Ishikawa (cell line): ENCODE data around the gene ZNF3.

Experiments used
- CEBPB ChIP-seq: IDR thresholded peaks from 2 replicates; pipeline ENCODE4 v1.6.1; 2012
- CREB1 ChIP-seq: IDR thresholded peaks from 2 replicates; pipeline ENCODE4 v1.6.1; 2012; ENCODE audit warnings: low read depth
- EGR1 ChIP-seq: IDR thresholded peaks from 2 replicates; pipeline ENCODE4 v1.6.1; 2012
- EP300 ChIP-seq: IDR thresholded peaks from 2 replicates; pipeline ENCODE4 v1.6.1; 2012; ENCODE audit warnings: borderline replicate concordance
- FOXM1 ChIP-seq: IDR thresholded peaks from 2 replicates; pipeline ENCODE4 v1.6.1; 2012; ENCODE audit warnings: low read depth, borderline replicate concordance
- MAX ChIP-seq: IDR thresholded peaks from 2 replicates; pipeline ENCODE4 v1.6.1; 2012
- NFIC ChIP-seq: IDR thresholded peaks from 2 replicates; pipeline ENCODE4 v1.6.1; 2012
- RAD21 ChIP-seq: IDR thresholded peaks from 2 replicates; pipeline ENCODE4 v1.6.1; 2012; ENCODE audit warnings: low read depth
- REST ChIP-seq: IDR thresholded peaks from 2 replicates; pipeline ENCODE4 v1.6.1; 2012; ENCODE audit warnings: low read depth, mild to moderate bottlenecking
- TAF1 ChIP-seq: IDR thresholded peaks from 2 replicates; pipeline ENCODE4 v1.6.1; 2012; ENCODE audit warnings: low read depth, mild to moderate bottlenecking
- TCF12 ChIP-seq: IDR thresholded peaks from 2 replicates; pipeline ENCODE4 v1.6.1; 2012; ENCODE audit warnings: low read depth
- TEAD4 ChIP-seq: IDR thresholded peaks from 2 replicates; pipeline ENCODE4 v1.6.1; 2012
- USF1 ChIP-seq: IDR thresholded peaks from 2 replicates; pipeline ENCODE4 v1.6.1; 2012
- YY1 ChIP-seq: IDR thresholded peaks from 2 replicates; pipeline ENCODE4 v1.6.1; 2012; ENCODE audit warnings: low read depth
- ZBTB7A ChIP-seq: IDR thresholded peaks from 2 replicates; pipeline ENCODE4 v1.6.1; 2012; ENCODE audit warnings: low read depth

Gene ZNF3

GRCh38 chr7:100081535-100082102, at the start of gene ZNF3:
Gene ZNF3, minus strand, starts transcription at chr7:100081723. Its CDS starts 4,366 bp downstream, at chr7:100077357.
- TF ChIP-seq FOXM1: no peak
- no peak for TF ChIP-seq TEAD4
- TF ChIP-seq CREB1: peak; percentile 56; the same call in 1 of the 2 replicates
- TF ChIP-seq TCF12: no peak; the same call in 1 of the 2 replicates
- TF ChIP-seq USF1: peak; percentile 35
- TF ChIP-seq MAX: peak; percentile 98
- no peak for TF ChIP-seq REST
- TF ChIP-seq EP300: peak; percentile 27; the same call in 1 of the 2 replicates
- peak; percentile 74 for TF ChIP-seq RAD21
- TF ChIP-seq NFIC: no peak
- TF ChIP-seq CEBPB: no peak
- 0 out of 2 replicates have a peak, but pooled peaks have one; percentile 19 for TF ChIP-seq YY1
- peak; percentile 76 for TF ChIP-seq EGR1
- TF ChIP-seq TAF1: peak; percentile 67
- 0 out of 2 replicates have a peak, but pooled peaks have one; percentile 60 for TF ChIP-seq ZBTB7A

GRCh38 chr7:100130608-100131453, 49.3 kb upstream of the ZNF3 start:
- peak; percentile 66 for TF ChIP-seq RAD21
- TF ChIP-seq EP300: no peak
- no peak for TF ChIP-seq TCF12
- TF ChIP-seq TAF1: no peak
- no peak for TF ChIP-seq YY1

GRCh38 chr7:100128637-100128963, 47.1 kb upstream of the ZNF3 start:
- TF ChIP-seq EGR1 (no peak), USF1 (no peak), ZBTB7A (no peak), MAX (no peak), RAD21 (no peak), TCF12 (no peak), REST (no peak)

- no peak for TF ChIP-seq TAF1
- no peak for TF ChIP-seq REST
- no peak for TF ChIP-seq NFIC
- TF ChIP-seq FOXM1: no peak
- no peak for TF ChIP-seq MAX
- no peak for TF ChIP-seq EGR1
- no peak for TF ChIP-seq TEAD4
- no peak for TF ChIP-seq YY1
- no peak for TF ChIP-seq USF1
- TF ChIP-seq RAD21: no peak
- TF ChIP-seq TCF12: no peak
These were observed 46.5 kb upstream of the ZNF3 start for GRCh38 chr7:100127866-100128636.
